A673 (cell line): ENCODE data around the gene WNK2. TPM values are rescaled to one million over a fixed set of nuclear protein-coding genes. Genes with fewer than 3 reads are reported as not detected.
"Not testable (repeated sequence)": the region's sequence is repeated elsewhere in the genome, so short reads cannot be mapped to it uniquely, and the experiment has no call there.

ENCODE experiments used
- BruUV-seq: library from RNA; stranded (reverse); fragments of 400-500 nt; replicated peaks from 2 replicates; lab custom pipeline; 2021; lab: Mats Ljungman, UMichigan
- CTCF ChIA-PET: fragments of 300-600 bp; sonication (Branson Sonifier 250); formaldehyde crosslinking; loops from one replicate; lab custom pipeline; 2022; ENCODE audit warnings: antibody characterized with exemption; lab: Charles Lee
- POLR2A ChIA-PET: fragments of 300-600 bp; sonication (Branson Sonifier 250); formaldehyde crosslinking; loops from one replicate; lab custom pipeline; 2022; ENCODE audit warnings: antibody characterized with exemption; ENCODE audit not compliant: low non-redundant PET; lab: Charles Lee
- DNase-seq: peaks from one replicate; pipeline ENCODE4 v3.0.0-alpha.2; 2015; ENCODE audit warnings: low spot score
- H3K27ac ChIP-seq: fragments of 200-600 bp; sonication (generic); 2 replicates; pipeline ENCODE4 v1.5.1; 2016; ENCODE audit warnings: mixed run types, low read depth, mild to moderate bottlenecking, mixed read lengths, antibody characterized with exemption, low read length; ENCODE audit not compliant: poor library complexity, severe bottlenecking
- H3K27me3 ChIP-seq: fragments of 200-600 bp; sonication (generic); replicated peaks from 2 replicates; pipeline ENCODE4 v1.6.1; 2017; ENCODE audit warnings: mixed run types, low read depth, mild to moderate bottlenecking, mixed read lengths, antibody characterized with exemption, low read length; ENCODE audit not compliant: insufficient read depth, poor library complexity
- H3K36me3 ChIP-seq: fragments of 200-600 bp; sonication (generic); 2 replicates; pipeline ENCODE4 v1.6.1; 2016; ENCODE audit warnings: mixed run types, mild to moderate bottlenecking, mixed read lengths, antibody characterized with exemption, low read length; ENCODE audit not compliant: insufficient read depth, poor library complexity, severe bottlenecking
- H3K4me1 ChIP-seq: fragments of 200-600 bp; sonication (generic); 2 replicates; pipeline ENCODE4 v1.6.1; 2017; ENCODE audit warnings: mixed run types, mild to moderate bottlenecking, mixed read lengths, antibody characterized with exemption, low read length; ENCODE audit not compliant: insufficient read depth, poor library complexity, severe bottlenecking
- H3K4me3 ChIP-seq: fragments of 200-600 bp; sonication (generic); 2 replicates; pipeline ENCODE4 v1.5.1; 2016; ENCODE audit warnings: low read depth, mixed run types, mild to moderate bottlenecking, mixed read lengths, low read length; ENCODE audit not compliant: poor library complexity, severe bottlenecking
- H3K9me3 ChIP-seq: fragments of 200-600 bp; sonication (generic); 2 replicates; pipeline ENCODE4 v1.6.1; 2016; ENCODE audit warnings: mixed run types, low read depth, mild to moderate bottlenecking, mixed read lengths, antibody characterized with exemption, low read length; ENCODE audit not compliant: poor library complexity, severe bottlenecking
- CTCF ChIP-seq: fragments of 300-800, 200-600 bp; sonication (generic); conservative IDR thresholded peaks from 2 replicates; pipeline ENCODE4 v1.5.1; 2017; ENCODE audit warnings: low read depth, mild to moderate bottlenecking, antibody characterized with exemption, low read length, moderate library complexity, mixed read lengths
- EZH2 ChIP-seq: fragments of 200-600 bp; sonication (generic); IDR thresholded peaks from 2 replicates; pipeline ENCODE4 v1.6.1; 2017; ENCODE audit warnings: borderline replicate concordance, low read depth, mild to moderate bottlenecking, mixed read lengths, antibody characterized with exemption, low read length; ENCODE audit not compliant: poor library complexity, severe bottlenecking
- intact Hi-C: fragments of 100-400 bp; cut with micrococcal nuclease; formaldehyde crosslinking; loops from one replicate; pipeline ENCODE4 v1.10.0; 2022; ENCODE audit not compliant: unreplicated experiment
- total RNA-seq: library from RNA; stranded (reverse); gene quantifications from 2 replicates; pipeline ENCODE4 v1.2.3, GENCODE V29; 2021

The WNK2 gene
- total RNA-seq, 1 experiment from 2014 or later: 9.6 TPM

DNA sequence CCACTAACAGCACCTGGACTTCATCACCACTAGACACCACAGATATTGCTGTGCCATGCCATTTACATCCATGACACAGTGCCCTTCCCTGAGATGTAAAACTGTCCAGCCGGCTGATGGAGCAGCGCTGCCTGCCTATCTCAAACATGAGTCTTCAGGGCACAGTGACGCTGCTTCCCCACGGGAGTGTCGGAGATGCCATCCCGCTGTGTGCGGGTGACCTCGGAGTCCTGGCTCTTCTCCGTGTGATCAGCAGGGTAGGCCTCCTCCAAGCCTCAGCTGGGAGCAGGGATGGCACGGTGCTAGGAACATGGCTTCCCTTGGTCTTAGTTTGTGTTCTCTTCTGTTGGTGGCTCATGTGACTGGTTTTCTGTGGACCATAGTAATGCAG is 137.3 kb downstream of the WNK2 start:
- intact Hi-C loops: no loop called here
- CTCF ChIA-PET: no interaction called here

GRCh38 chr9:93323446-93323954 is 139.6 kb downstream of the WNK2 start:
- BruUV-seq, CTCF ChIA-PET, POLR2A ChIA-PET: not testable (repeated sequence)

More for the DNA sequence above, 137.3 kb downstream of the WNK2 start:
- no peak for DNase-seq
- Histone ChIP-seq H3K4me1 (no peaks in the 10 kb centered on the region), H3K4me3 (no peak overlapping the region), H3K9me3 (no peaks in the 10 kb centered on the region), H3K27me3 (no peaks in the 10 kb centered on the region), H3K36me3 (no peaks in the 10 kb centered on the region), H3K27ac (no peak overlapping the region)
- TF ChIP-seq CTCF (no peak), EZH2 (no peak)
- BruUV-seq: no TSS peak
- POLR2A ChIA-PET: interaction anchor here (0.5 kb wide), 1 partner anchor 108 kb away, joined by 3 read pairs; no protein-coding TSS in a partner anchor

GRCh38 chr9:93324191-93324834 is 140.4 kb downstream of the WNK2 start:
- POLR2A ChIA-PET: no interaction called here
- Histone ChIP-seq H3K27ac (no peak overlapping the region), H3K4me3 (no peak overlapping the region), H3K4me1 (no peaks in the 10 kb centered on the region), H3K27me3 (no peaks in the 10 kb centered on the region), H3K9me3 (no peaks in the 10 kb centered on the region), H3K36me3 (no peaks in the 10 kb centered on the region)
- no TSS peak for BruUV-seq
- intact Hi-C loops: no loop called here
- TF ChIP-seq EZH2: no peak
- TF ChIP-seq CTCF: no peak
- CTCF ChIA-PET: no interaction called here
- DNase-seq: no peak

More at GRCh38 chr9:93323446-93323954, 139.6 kb downstream of the WNK2 start:
- H3K4me3 ChIP-seq, H3K27me3 ChIP-seq, DNase-seq, H3K36me3 ChIP-seq, H3K9me3 ChIP-seq, H3K4me1 ChIP-seq, intact Hi-C loops, H3K27ac ChIP-seq: not testable (repeated sequence)
